Esophagus muscularis mucosa (tissue), 4 donors: Measurements from ENCODE around the gene COL10A1. TPM values are rescaled to one million over a fixed set of nuclear protein-coding genes. Genes with fewer than 3 reads are reported as not detected.

Experiments
- DNase-seq: peaks from one replicate; pipeline ENCODE4 v3.0.0-alpha.2; 2017; ENCODE audit errors: extremely low spot score
- H3K27ac ChIP-seq, 4 donors: fragments of 200-600 bp; sonication (generic); replicated peaks in 1 of 4; 1 replicate in 3 of 4; 2 replicates in 1 of 4; pipeline ENCODE4 v1.5.1; 2016 to 2019; ENCODE audit warnings: mild to moderate bottlenecking in 1 of 4
- H3K27me3 ChIP-seq, 4 donors: fragments of 200-600 bp; sonication (generic); one replicate each; pipeline versions ENCODE4 v1.5.1 to v1.6.0; 2016 to 2019
- H3K36me3 ChIP-seq, 4 donors: fragments of 200-600 bp; sonication (generic); one replicate each; pipeline ENCODE4 v1.5.1; 2016 to 2019
- H3K4me1 ChIP-seq, 4 donors: fragments of 200-600 bp; sonication (generic); one replicate each; pipeline ENCODE4 v1.5.1; 2016 to 2019
- H3K4me3 ChIP-seq, 4 donors: fragments of 200-600 bp; sonication (generic); 1 replicate in 2 of 4; 2 replicates in 2 of 4; pipeline ENCODE4 v1.5.1; 2016 to 2019; ENCODE audit warnings: mild to moderate bottlenecking in 4 of 4, moderate library complexity in 1 of 4
- H3K9me3 ChIP-seq, 4 donors: fragments of 200-600 bp; sonication (generic); 1 replicate in 3 of 4; 2 replicates in 1 of 4; pipeline ENCODE4 v1.5.1; 2016 to 2019
- CTCF ChIP-seq, 3 experiments: fragments of 200-600 bp in 2 of 3; fragments of 450-650 bp in 1 of 3; sonication (generic) in 2 of 3; IDR thresholded peaks; one replicate each; pipeline ENCODE4 v1.5.1; 2017 to 2019; ENCODE audit warnings: antibody characterized with exemption in 3 of 3, mild to moderate bottlenecking in 2 of 3, moderate library complexity in 1 of 3
- EP300 ChIP-seq: sonication (generic); formaldehyde crosslinking; IDR thresholded peaks from one replicate; pipeline ENCODE4 v1.6.1; 2017; ENCODE audit warnings: antibody characterized with exemption
- POLR2A ChIP-seq: fragments of 450-650 bp; IDR thresholded peaks from one replicate; pipeline ENCODE4 v1.6.1; 2017; ENCODE audit warnings: antibody characterized with exemption, moderate library complexity, mild to moderate bottlenecking, low read depth
- POLR2AphosphoS5 ChIP-seq, 2 donors: sonication (generic); formaldehyde crosslinking; IDR thresholded peaks; one replicate each; pipeline ENCODE4 v1.6.1; 2017; ENCODE audit warnings: antibody characterized with exemption in 2 of 2
- WGBS: methylation state at CpG from one replicate; pipeline ENCODE4 v1.1.5; 2018; 5-methylcytosine and 5-hydroxymethylcytosine counted together
- intact Hi-C: fragments of 100-400 bp; cut with DNase I; formaldehyde crosslinking; loops from one replicate; pipeline ENCODE4 v1.15.1; 2023
- total RNA-seq, 4 donors: library from RNA; depleted of rRNA; stranded (reverse); fragments of >200 nt; gene quantifications; one replicate each; pipeline versions ENCODE4 v1.1.0 to v1.2.1, GENCODE V29; 2016

Gene COL10A1
- total RNA-seq, 4 donors from 2014 or later, result not detected

GRCh38 chr6:116157391-116157790, 31.5 kb upstream of the COL10A1 start:
- no peak overlapping the region for H3K27ac ChIP-seq
- H3K4me1 ChIP-seq, result peaks cover 0 to 5% (median 0%) of the 10 kb centered on the region in 4 donors
- H3K36me3 ChIP-seq, result no peaks in the 10 kb centered on the region
- H3K27me3 ChIP-seq, result no peaks in the 10 kb centered on the region
- DNase-seq, result no peak
- H3K4me3 ChIP-seq, result no peak overlapping the region
- TF ChIP-seq CTCF (IDR thresholded peaks at IDR 0.05) (no peak), POLR2A (no peak), EP300 (no peak), POLR2AphosphoS5 (IDR thresholded peaks at IDR 0.05) (no peak)
- no peaks in the 10 kb centered on the region for H3K9me3 ChIP-seq
- intact Hi-C loops, result no loop called here
- 77% methylated on average over 1 of the region's 1 CpG for WGBS

GRCh38 chr6:116156405-116157326, 30.7 kb upstream of the COL10A1 start:
- intact Hi-C loops, result no loop called here
- Histone ChIP-seq H3K4me1 (peaks cover 0 to 5% (median 0%) of the 10 kb centered on the region in 4 donors), H3K27ac (no peak overlapping the region), H3K4me3 (no peak overlapping the region), H3K9me3 (no peaks in the 10 kb centered on the region), H3K36me3 (no peaks in the 10 kb centered on the region), H3K27me3 (no peaks in the 10 kb centered on the region)
- DNase-seq, result no peak
- TF ChIP-seq POLR2AphosphoS5 (IDR thresholded peaks at IDR 0.05), result no peak
- no peak for TF ChIP-seq EP300
- TF ChIP-seq CTCF (IDR thresholded peaks at IDR 0.05), result no peak
- TF ChIP-seq POLR2A, result no peak
- WGBS, result 83% methylated on average over 7 of the region's 7 CpGs

DNA sequence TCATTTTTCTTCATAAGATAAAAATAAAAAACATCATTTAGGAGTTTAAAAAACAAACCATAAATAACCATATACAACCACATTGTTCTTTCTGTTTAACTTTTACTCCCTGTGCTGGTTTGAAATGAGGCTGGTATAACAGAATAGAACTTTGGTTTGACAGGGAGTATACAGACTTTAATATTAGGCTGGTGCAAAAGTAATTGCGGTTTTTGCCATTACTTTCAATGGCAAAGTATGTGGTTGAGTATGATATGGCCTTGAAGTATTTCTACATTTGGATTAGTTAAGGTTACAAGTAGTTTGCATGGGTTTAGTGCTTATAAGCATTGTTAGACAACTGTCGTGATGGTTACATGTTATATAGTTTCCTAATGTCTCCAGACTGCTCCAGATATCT, 29.0 kb upstream of the COL10A1 start:
- Histone ChIP-seq H3K9me3 (no peaks in the 10 kb centered on the region), H3K27ac (no peak overlapping the region), H3K4me3 (no peak overlapping the region), H3K4me1 (peaks cover 0 to 5% (median 0%) of the 10 kb centered on the region in 4 donors), H3K27me3 (no peaks in the 10 kb centered on the region), H3K36me3 (no peaks in the 10 kb centered on the region)
- WGBS, result 95% methylated on average over 2 of the region's 2 CpGs
- DNase-seq, result no peak
- no peak for TF ChIP-seq CTCF (IDR thresholded peaks at IDR 0.05)
- no peak for TF ChIP-seq EP300
- no peak for TF ChIP-seq POLR2AphosphoS5 (IDR thresholded peaks at IDR 0.05)
- no peak for TF ChIP-seq POLR2A
- intact Hi-C loops, result no loop called here

DNA sequence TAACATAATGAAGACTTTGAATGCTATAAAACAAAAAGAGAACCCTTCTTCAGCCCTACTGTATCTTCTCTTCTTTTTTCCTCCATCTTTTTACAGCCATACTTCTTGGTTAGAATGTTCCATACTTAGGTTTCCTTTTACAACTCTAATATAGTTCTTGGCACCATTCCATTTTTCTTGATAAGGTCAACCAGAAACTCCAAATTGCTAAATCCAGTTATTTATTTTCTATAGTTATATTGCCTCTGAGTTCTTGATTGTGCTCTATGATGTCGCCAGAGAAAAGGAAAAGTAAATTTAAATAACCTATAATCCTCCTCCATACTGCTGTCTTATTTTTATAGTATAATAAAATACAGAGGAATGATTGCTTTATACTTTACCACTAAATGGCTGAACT, 26.7 kb upstream of the COL10A1 start:
- 94% methylated on average over 1 of the region's 1 CpG for WGBS
- Histone ChIP-seq H3K4me1 (no peaks in the 10 kb centered on the region), H3K9me3 (no peaks in the 10 kb centered on the region), H3K4me3 (no peak overlapping the region), H3K36me3 (no peaks in the 10 kb centered on the region), H3K27ac (no peak overlapping the region), H3K27me3 (no peaks in the 10 kb centered on the region)
- intact Hi-C loops, result no loop called here
- DNase-seq, result no peak
- no peak for TF ChIP-seq POLR2A
- no peak for TF ChIP-seq CTCF (IDR thresholded peaks at IDR 0.05)
- TF ChIP-seq EP300, result no peak
- no peak for TF ChIP-seq POLR2AphosphoS5 (IDR thresholded peaks at IDR 0.05)
